ENCODE results near the gene KCNQ1. TPM values are rescaled to one million over a fixed set of nuclear protein-coding genes. Genes with fewer than 3 reads are reported as not detected.

Gene KCNQ1
- total and polyA plus RNA-seq, 9 of the 15 experiments (the other 6 are each of a cell fraction or from before 2014, with no cell fraction given) = 0.44 TPM; not detected in 8

DNA sequence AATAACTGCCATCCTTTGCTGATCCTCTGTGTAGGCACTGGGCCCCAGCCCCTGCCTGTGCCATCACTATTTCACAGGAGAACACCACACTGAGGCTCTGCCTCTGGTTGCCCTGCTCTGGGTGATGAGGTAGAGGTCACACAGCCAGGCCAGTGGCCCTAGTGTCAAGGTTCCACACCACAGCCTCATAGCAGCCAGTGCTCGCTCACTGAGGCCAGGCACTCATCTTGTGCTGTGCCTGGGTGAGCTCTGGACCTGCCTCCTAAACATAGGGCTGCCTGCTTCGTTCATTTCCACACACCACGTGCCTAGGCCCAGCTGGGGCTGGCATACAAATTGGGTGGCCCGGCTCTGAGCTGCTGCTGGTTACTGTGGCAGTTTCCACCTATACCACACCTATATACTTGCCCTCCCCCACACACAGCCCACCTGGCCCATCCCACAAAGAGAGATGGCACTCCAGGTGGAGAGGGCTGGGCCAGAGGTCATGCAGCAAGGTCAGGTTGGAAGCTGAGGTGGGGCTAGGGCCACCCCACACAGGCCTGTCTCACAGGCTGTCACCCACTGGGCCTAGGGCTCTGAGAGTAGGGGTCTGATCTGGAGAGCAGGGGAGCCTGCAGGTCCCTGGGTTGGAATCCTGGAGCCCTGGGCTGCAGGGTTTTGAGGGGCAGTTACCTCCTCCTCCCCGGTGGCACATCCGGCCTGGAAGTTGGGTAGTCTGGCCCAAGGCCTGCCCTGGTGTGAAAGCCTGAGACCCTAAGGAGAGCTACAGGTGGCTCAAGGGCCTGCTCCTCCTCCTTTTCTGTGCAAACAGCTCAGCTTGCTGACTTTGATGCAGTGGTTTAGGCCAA lies 243.8 kb downstream of the KCNQ1 start:
- Histone ChIP-seq H3K4me2 (ENCODE audit: insufficient read depth, low read length) (no peak overlapping the region), H3K9me1 (ENCODE audit: control insufficient read depth, insufficient read depth, low read length) (peaks cover 12% of the 10 kb centered on the region), H3K9me3 (replicated peaks; ENCODE audit: control insufficient read depth, insufficient read depth, low read depth, low read length) (no peaks in the 10 kb centered on the region), H3K27me3 (ENCODE audit: control insufficient read depth in 2 of 2, insufficient read depth in 2 of 2, low read length in 2 of 2) (no peaks in the 10 kb centered on the region), H4K20me1 (replicated peaks; ENCODE audit: control insufficient read depth, insufficient read depth, low read length) (peaks cover 78% of the 10 kb centered on the region), H3K27ac (ENCODE audit: extremely low read depth, low read depth, low read length) (no peak overlapping the region), H3K9ac (ENCODE audit: insufficient read depth in 1 of 2, low read depth in 2 of 2, low read length in 2 of 2) (peak overlapping the region in 1 of 2 experiments; percentile 10; a peak in 1 of 4 replicates), H2AFZ (ENCODE audit: low read depth, low read length) (no peak overlapping the region), H3K4me3 (no peak overlapping the region), H3K36me3 (ENCODE audit: control insufficient read depth, insufficient read depth, low read length) (peaks cover 86% of the 10 kb centered on the region; the same call in 2 of the 3 replicates), H3K79me2 (ENCODE audit: control insufficient read depth, insufficient read depth, low read length) (peaks cover 89% of the 10 kb centered on the region), H3K4me1 (replicated peaks in 1 of 2; ENCODE audit: control insufficient read depth in 2 of 2, insufficient read depth in 2 of 2, low read length in 2 of 2) (peaks cover 0 to 11% of the 10 kb centered on the region in 2 experiments; a peak in 3 of 5 replicates)
- BruUV-seq (replicated peaks) = no TSS peak
- TF ChIP-seq CC2D1A (IDR thresholded peaks at IDR 0.05) (no peak), RBFOX2 (IDR thresholded peaks at IDR 0.05; ENCODE audit: low read depth, low read length) (peak; percentile 17; the same call in 1 of the 2 replicates)
- FAIRE-seq = no peak
- DNase-seq (ENCODE audit: extremely low read depth in 1 of 4, low spot score in 3 of 4) = no peak
- ChIA-PET CTCF (ENCODE audit: low intra/inter-chr PET ratio) (no interaction called here), POLR2A (interaction anchor here (0.6 to 3.4 kb wide), 5 partner anchors 9 to 753 kb away, joined by 3 to 20 read pairs (median 5); partner anchors contain the start of gene KCNQ1OT1)
- intact Hi-C loops (cut with micrococcal nuclease) (no loop called here), in situ Hi-C loops (cut with MboI) (no loop called here)
- WGBS (ENCODE audit: insufficient coverage, low coverage, missing lambda C conversion rate) = 74% methylated on average over 6 of the region's 6 CpGs
- no peak for ATAC-seq
